GM12873 (cell line): ENCODE measurements around the gene COL17A1.

Experiments used
- CTCF ChIP-seq: IDR thresholded peaks from 2 replicates; pipeline ENCODE4 v1.5.1; 2012; ENCODE audit warnings: low read depth, mild to moderate bottlenecking, moderate library complexity, low read length, control low read depth; ENCODE audit not compliant: insufficient read depth; ENCODE audit errors: missing control alignments

Gene COL17A1

GRCh38 chr10:104053201-104053600, 32.5 kb downstream of the COL17A1 start:
- TF ChIP-seq CTCF = no peak

GRCh38 chr10:104052431-104052830, 33.2 kb downstream of the COL17A1 start:
- TF ChIP-seq CTCF = no peak

- TF ChIP-seq CTCF = no peak
These were observed 36.0 kb downstream of the COL17A1 start for GRCh38 chr10:104049504-104050250.

- TF ChIP-seq CTCF = no peak
These were observed 39.0 kb downstream of the COL17A1 start for GRCh38 chr10:104046651-104047050.

- peak; percentile 44 for TF ChIP-seq CTCF
These were observed 40.3 kb downstream of the COL17A1 start for GRCh38 chr10:104045151-104046089.

- no peak for TF ChIP-seq CTCF
These were observed 41.8 kb downstream of the COL17A1 start for GRCh38 chr10:104043854-104044253.

- TF ChIP-seq CTCF = no peak
These were observed 42.4 kb downstream of the COL17A1 start for GRCh38 chr10:104043185-104043830.
